Right atrium auricular region (tissue), 2 donors: ENCODE results near the gene NPVF. TPM values are rescaled to one million over a fixed set of nuclear protein-coding genes. Genes with fewer than 3 reads are reported as not detected.

ENCODE experiments used
- DNase-seq: peaks from one replicate; pipeline ENCODE4 v3.0.0-alpha.2; 2019; ENCODE audit warnings: low spot score
- H3K27ac ChIP-seq, 2 donors: fragments of 200-600 bp; sonication (generic); 1 replicate in 1 of 2; 2 replicates in 1 of 2; pipeline ENCODE4 v1.5.1; 2016 to 2019
- H3K27me3 ChIP-seq, 2 donors: fragments of 200-600 bp; sonication (generic); one replicate each; pipeline versions ENCODE4 v1.5.1 to v1.6.0; 2017 to 2019
- H3K36me3 ChIP-seq: fragments of 200-600 bp; sonication (generic); one replicate; pipeline ENCODE4 v1.5.1; 2016
- H3K4me1 ChIP-seq, 2 donors: fragments of 200-600 bp; sonication (generic); one replicate each; pipeline versions ENCODE4 v1.5.1 to v1.6.0; 2017 to 2019
- H3K4me3 ChIP-seq, 2 donors: fragments of 200-600 bp; sonication (generic); 1 replicate in 1 of 2; 2 replicates in 1 of 2; pipeline ENCODE4 v1.5.1; 2017 to 2019; ENCODE audit warnings: mild to moderate bottlenecking in 1 of 2, moderate library complexity in 1 of 2
- H3K9me3 ChIP-seq, 2 donors: fragments of 200-600 bp; sonication (generic); one replicate each; pipeline ENCODE4 v1.5.1; 2019
- CTCF ChIP-seq, 2 donors: fragments of 200-600 bp; sonication (generic); IDR thresholded peaks; one replicate each; pipeline ENCODE4 v1.5.1; 2019; ENCODE audit warnings: antibody characterized with exemption in 2 of 2
- total RNA-seq, 2 donors: library from RNA; depleted of rRNA; stranded (reverse); fragments of >200 nt; gene quantifications; one replicate each; pipeline ENCODE4 v1.1.0, GENCODE V29; 2016

Gene NPVF
- total RNA-seq, 2 donors from 2014 or later = not detected

GRCh38 chr7:25208525-25209221, 19.6 kb downstream of the NPVF start:
- no peak for DNase-seq
- Histone ChIP-seq H3K4me3 (no peak overlapping the region), H3K36me3 (no peaks in the 10 kb centered on the region), H3K27me3 (no peaks in the 10 kb centered on the region), H3K27ac (no peak overlapping the region), H3K9me3 (peaks cover 0 to 8% of the 10 kb centered on the region in 2 donors), H3K4me1 (no peaks in the 10 kb centered on the region)
- TF ChIP-seq CTCF (IDR thresholded peaks at IDR 0.05) = no peak

- H3K4me3 ChIP-seq = no peak overlapping the region
- H3K27me3 ChIP-seq = no peaks in the 10 kb centered on the region
- no peak for TF ChIP-seq CTCF (IDR thresholded peaks at IDR 0.05)
- peaks cover 0 to 8% of the 10 kb centered on the region in 2 donors for H3K9me3 ChIP-seq
- H3K36me3 ChIP-seq = no peaks in the 10 kb centered on the region
- DNase-seq = no peak
- H3K27ac ChIP-seq = no peak overlapping the region
- no peaks in the 10 kb centered on the region for H3K4me1 ChIP-seq
These were observed 20.4 kb downstream of the NPVF start for GRCh38 chr7:25207887-25208286.

DNA sequence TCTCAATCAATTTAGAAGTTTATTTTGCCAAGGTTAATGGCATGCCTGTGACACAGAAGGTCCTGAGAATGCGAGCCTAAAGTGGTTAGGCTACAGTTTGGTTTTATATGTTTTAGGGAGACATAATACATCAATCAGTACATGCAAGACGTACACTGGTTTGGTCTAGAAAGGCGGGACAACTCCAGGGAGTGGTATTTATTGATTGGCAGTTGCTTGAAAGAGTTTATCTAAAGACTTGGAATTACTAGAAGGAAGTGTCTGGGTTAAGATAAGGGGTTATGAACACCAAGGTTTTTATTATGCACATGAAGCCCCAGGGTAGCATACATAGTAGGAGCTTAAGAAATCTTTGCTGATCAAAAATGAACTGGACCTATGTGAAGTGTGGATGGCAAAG, 21.5 kb downstream of the NPVF start:
- Histone ChIP-seq H3K4me3 (no peak overlapping the region), H3K9me3 (peaks cover 0 to 8% of the 10 kb centered on the region in 2 donors), H3K27me3 (no peaks in the 10 kb centered on the region), H3K36me3 (no peaks in the 10 kb centered on the region), H3K27ac (no peak overlapping the region), H3K4me1 (no peaks in the 10 kb centered on the region)
- TF ChIP-seq CTCF (IDR thresholded peaks at IDR 0.05) = no peak
- no peak for DNase-seq

GRCh38 chr7:25196132-25196896, 32.0 kb downstream of the NPVF start:
- H3K4me1 ChIP-seq = no peaks in the 10 kb centered on the region
- H3K9me3 ChIP-seq = no peaks in the 10 kb centered on the region
- DNase-seq = no peak
- H3K4me3 ChIP-seq = no peak overlapping the region
- no peaks in the 10 kb centered on the region for H3K36me3 ChIP-seq
- no peak for TF ChIP-seq CTCF (IDR thresholded peaks at IDR 0.05)
- H3K27me3 ChIP-seq = no peaks in the 10 kb centered on the region
- no peak overlapping the region for H3K27ac ChIP-seq

- Histone ChIP-seq H3K4me3 (no peak overlapping the region), H3K27ac (no peak overlapping the region), H3K4me1 (no peaks in the 10 kb centered on the region), H3K27me3 (no peaks in the 10 kb centered on the region), H3K36me3 (no peaks in the 10 kb centered on the region), H3K9me3 (no peaks in the 10 kb centered on the region)
- no peak for TF ChIP-seq CTCF (IDR thresholded peaks at IDR 0.05)
- no peak for DNase-seq
These were observed 34.2 kb downstream of the NPVF start for GRCh38 chr7:25194036-25194435.
